ENCODE measurements around the gene SCAF1. TPM values are rescaled to one million over a fixed set of nuclear protein-coding genes. Genes with fewer than 3 reads are reported as not detected.
"Not testable (repeated sequence)": the region's sequence is repeated elsewhere in the genome, so short reads cannot be mapped to it uniquely, and the experiment has no call there.

The SCAF1 gene
- total RNA-seq, 1 donor from 2014 or later = 84.4 TPM

DNA sequence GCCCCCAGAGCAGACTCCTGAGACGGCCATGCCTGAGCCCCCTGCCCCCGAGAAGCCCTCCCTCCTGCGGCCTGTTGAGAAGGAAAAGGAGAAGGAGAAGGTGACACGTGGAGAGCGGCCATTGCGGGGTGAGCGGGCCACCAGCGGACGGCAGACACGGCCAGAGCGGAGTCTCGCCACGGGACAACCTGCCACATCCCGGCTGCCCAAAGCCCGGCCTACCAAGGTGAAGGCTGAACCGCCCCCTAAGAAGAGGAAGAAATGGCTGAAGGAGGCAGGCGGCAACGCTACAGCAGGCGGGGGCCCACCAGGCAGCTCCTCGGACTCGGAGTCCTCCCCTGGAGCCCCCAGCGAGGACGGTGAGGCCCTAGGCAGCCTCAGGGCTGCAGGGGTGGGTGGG lies 26.1 kb upstream of the SCAF1 start:
- DNase-seq = no peak
- Mint-ChIP-seq H3K27me3 (ENCODE audit: unreplicated experiment) (peaks cover 9% of the 10 kb centered on the region), H3K27ac (ENCODE audit: unreplicated experiment) (no peak overlapping the region), H3K4me1 (ENCODE audit: low read depth, unreplicated experiment) (peaks cover 12% of the 10 kb centered on the region), H3K4me3 (ENCODE audit: unreplicated experiment) (no peak overlapping the region), H3K9me3 (ENCODE audit: unreplicated experiment) (no peaks in the 10 kb centered on the region), H3K36me3 (ENCODE audit: unreplicated experiment) (no peaks in the 10 kb centered on the region)
- TF ChIP-seq CTCF (IDR thresholded peaks at IDR 0.05; ENCODE audit: partially characterized antibody, unreplicated experiment) = no peak

- Mint-ChIP-seq H3K36me3 (ENCODE audit: unreplicated experiment) (no peaks in the 10 kb centered on the region), H3K4me3 (ENCODE audit: unreplicated experiment) (no peak overlapping the region), H3K27ac (ENCODE audit: unreplicated experiment) (no peak overlapping the region), H3K4me1 (ENCODE audit: low read depth, unreplicated experiment) (peaks cover 12% of the 10 kb centered on the region), H3K9me3 (ENCODE audit: unreplicated experiment) (no peaks in the 10 kb centered on the region), H3K27me3 (ENCODE audit: unreplicated experiment) (peaks cover 9% of the 10 kb centered on the region)
- no peak for DNase-seq
- no peak for TF ChIP-seq CTCF (IDR thresholded peaks at IDR 0.05; ENCODE audit: partially characterized antibody, unreplicated experiment)
Observed at GRCh38 chr19:49616532-49616931, 25.5 kb upstream of the SCAF1 start.

- H3K4me3 Mint-ChIP-seq (ENCODE audit: unreplicated experiment) = no peak overlapping the region
- H3K27ac Mint-ChIP-seq (ENCODE audit: unreplicated experiment) = no peak overlapping the region
- DNase-seq = no peak
- H3K36me3 Mint-ChIP-seq (ENCODE audit: unreplicated experiment) = no peaks in the 10 kb centered on the region
- peaks cover 12% of the 10 kb centered on the region for H3K4me1 Mint-ChIP-seq (ENCODE audit: low read depth, unreplicated experiment)
- H3K9me3 Mint-ChIP-seq (ENCODE audit: unreplicated experiment) = no peaks in the 10 kb centered on the region
- TF ChIP-seq CTCF (IDR thresholded peaks at IDR 0.05; ENCODE audit: partially characterized antibody, unreplicated experiment) = no peak
- peaks cover 9% of the 10 kb centered on the region for H3K27me3 Mint-ChIP-seq (ENCODE audit: unreplicated experiment)
Observed at GRCh38 chr19:49616945-49617344, 25.1 kb upstream of the SCAF1 start.

DNA sequence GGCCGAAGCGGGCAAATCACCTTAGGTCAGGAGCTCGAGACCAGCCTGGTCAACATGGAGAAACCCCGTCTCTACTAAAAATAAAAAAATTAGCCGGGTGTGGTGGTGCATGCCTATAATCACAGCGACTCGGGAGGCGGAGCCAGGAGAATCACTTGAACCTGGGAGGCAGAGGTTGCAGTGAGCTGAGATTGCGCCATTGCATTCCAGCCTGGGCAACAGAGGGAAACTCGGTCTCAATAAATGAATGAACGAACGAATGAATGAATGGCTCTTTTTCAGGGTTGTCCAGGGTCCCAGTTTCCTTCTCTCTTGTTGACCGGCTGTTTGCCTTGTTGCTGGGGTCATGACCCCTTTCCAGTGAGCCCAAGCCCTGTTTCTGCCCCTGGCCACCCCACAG lies 24.1 kb upstream of the SCAF1 start:
- DNase-seq; H3K27ac Mint-ChIP-seq (ENCODE audit: unreplicated experiment); H3K27me3 Mint-ChIP-seq (ENCODE audit: unreplicated experiment); H3K9me3 Mint-ChIP-seq (ENCODE audit: unreplicated experiment); H3K4me3 Mint-ChIP-seq (ENCODE audit: unreplicated experiment); H3K36me3 Mint-ChIP-seq (ENCODE audit: unreplicated experiment): not testable (repeated sequence)
- peaks cover 12% of the 10 kb centered on the region for H3K4me1 Mint-ChIP-seq (ENCODE audit: low read depth, unreplicated experiment)

DNA sequence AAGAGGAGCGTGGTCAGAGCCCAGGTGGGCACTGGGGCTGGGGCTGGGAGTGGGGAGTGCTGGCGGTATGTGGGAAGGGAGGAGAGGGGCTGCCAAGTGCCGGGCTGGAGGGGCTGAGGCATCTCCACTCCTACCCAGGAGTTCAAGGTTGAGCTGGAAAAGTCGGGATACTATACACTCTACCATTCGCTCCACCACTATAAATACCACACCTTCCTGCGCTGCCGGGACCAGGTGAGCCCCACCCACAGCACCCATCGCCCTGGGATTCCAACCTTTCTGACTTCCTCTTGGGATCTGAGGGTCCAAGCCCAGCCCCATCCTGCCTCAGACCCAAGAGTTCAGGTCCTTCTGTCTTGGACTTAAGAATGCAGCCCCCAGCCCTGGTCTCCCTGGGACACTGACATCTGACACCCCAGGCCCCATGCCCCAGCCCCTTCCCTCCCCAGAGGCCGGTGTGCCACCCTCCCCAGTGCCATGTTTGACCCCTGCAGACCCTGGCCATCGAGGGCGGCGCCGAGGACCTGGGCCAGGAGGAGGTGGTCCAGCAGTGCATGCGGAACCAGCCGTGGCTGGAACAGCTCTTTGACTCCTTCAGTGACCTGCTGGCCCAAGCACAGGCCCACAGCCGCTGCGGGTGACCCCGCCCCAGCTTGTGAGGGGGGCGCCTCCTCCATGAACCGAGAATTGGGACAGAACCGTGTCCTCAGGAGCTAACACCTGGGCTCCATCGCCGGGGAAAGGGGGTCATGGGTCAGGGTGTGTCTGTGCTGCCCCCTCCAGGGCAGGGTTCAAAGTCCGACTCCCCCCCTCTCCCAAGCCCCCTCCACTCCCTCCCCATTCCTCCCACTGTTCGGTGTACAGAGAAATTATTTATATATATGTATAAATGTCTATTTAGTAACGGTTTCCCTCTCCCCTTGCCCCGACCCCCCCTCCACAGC lies 16.8 kb upstream of the SCAF1 start:
- H3K4me1 Mint-ChIP-seq (ENCODE audit: low read depth, unreplicated experiment) = no peaks in the 10 kb centered on the region
- H3K36me3 Mint-ChIP-seq (ENCODE audit: unreplicated experiment) = no peaks in the 10 kb centered on the region
- H3K4me3 Mint-ChIP-seq (ENCODE audit: unreplicated experiment) = no peak overlapping the region
- peaks cover 3% of the 10 kb centered on the region for H3K9me3 Mint-ChIP-seq (ENCODE audit: unreplicated experiment)
- DNase-seq = no peak
- no peaks in the 10 kb centered on the region for H3K27me3 Mint-ChIP-seq (ENCODE audit: unreplicated experiment)
- H3K27ac Mint-ChIP-seq (ENCODE audit: unreplicated experiment) = no peak overlapping the region
- TF ChIP-seq CTCF (IDR thresholded peaks at IDR 0.05; ENCODE audit: partially characterized antibody, unreplicated experiment) = no peak
